ENCODE results near the gene PAPPA2.

PAPPA2 gene

GRCh38 chr1:176775378-176775777 is 312.4 kb downstream of the PAPPA2 start:
- no peak for DNase-seq
- TF ChIP-seq CTCF (IDR thresholded peaks at IDR 0.05; ENCODE audit: low read depth, low read length), result no peak
- H3K36me3 ChIP-seq, result no peaks in the 10 kb centered on the region
- no peaks in the 10 kb centered on the region for H3K27me3 ChIP-seq (ENCODE audit: insufficient read depth, low read depth, severe bottlenecking)
- no peak overlapping the region for H3K4me3 ChIP-seq (ENCODE audit: low read depth, low read length)
- H3K27ac ChIP-seq, result no peak overlapping the region
- H3K9me3 ChIP-seq (ENCODE audit: severe bottlenecking), result no peaks in the 10 kb centered on the region

GRCh38 chr1:176775996-176776395 is 313.0 kb downstream of the PAPPA2 start:
- Histone ChIP-seq H3K36me3 (no peaks in the 10 kb centered on the region), H3K4me3 (ENCODE audit: low read depth, low read length) (no peak overlapping the region), H3K27me3 (ENCODE audit: insufficient read depth, low read depth, severe bottlenecking) (no peaks in the 10 kb centered on the region), H3K9me3 (ENCODE audit: severe bottlenecking) (no peaks in the 10 kb centered on the region), H3K27ac (no peak overlapping the region)
- no peak for TF ChIP-seq CTCF (IDR thresholded peaks at IDR 0.05; ENCODE audit: low read depth, low read length)
- DNase-seq, result no peak

- Histone ChIP-seq H3K4me3 (ENCODE audit: low read depth, low read length) (no peak overlapping the region), H3K36me3 (no peaks in the 10 kb centered on the region), H3K9me3 (ENCODE audit: severe bottlenecking) (no peaks in the 10 kb centered on the region), H3K27me3 (ENCODE audit: insufficient read depth, low read depth, severe bottlenecking) (no peaks in the 10 kb centered on the region), H3K27ac (no peak overlapping the region)
- TF ChIP-seq CTCF (IDR thresholded peaks at IDR 0.05; ENCODE audit: low read depth, low read length), result no peak
- DNase-seq, result no peak
Measured at GRCh38 chr1:176778056-176778455, 315.1 kb downstream of the PAPPA2 start.

- DNase-seq, result no peak
- Histone ChIP-seq H3K4me3 (ENCODE audit: low read depth, low read length) (no peak overlapping the region), H3K36me3 (no peaks in the 10 kb centered on the region), H3K27ac (no peak overlapping the region), H3K27me3 (ENCODE audit: insufficient read depth, low read depth, severe bottlenecking) (no peaks in the 10 kb centered on the region), H3K9me3 (ENCODE audit: severe bottlenecking) (no peaks in the 10 kb centered on the region)
- no peak for TF ChIP-seq CTCF (IDR thresholded peaks at IDR 0.05; ENCODE audit: low read depth, low read length)
Measured at GRCh38 chr1:176779992-176780328, 317.0 kb downstream of the PAPPA2 start.

- Histone ChIP-seq H3K9me3 (ENCODE audit: severe bottlenecking) (no peaks in the 10 kb centered on the region), H3K27ac (no peak overlapping the region), H3K4me3 (ENCODE audit: low read depth, low read length) (no peak overlapping the region), H3K36me3 (no peaks in the 10 kb centered on the region), H3K27me3 (ENCODE audit: insufficient read depth, low read depth, severe bottlenecking) (no peaks in the 10 kb centered on the region)
- DNase-seq, result no peak
- TF ChIP-seq CTCF (IDR thresholded peaks at IDR 0.05; ENCODE audit: low read depth, low read length), result no peak
Measured at GRCh38 chr1:176783309-176783708, 320.3 kb downstream of the PAPPA2 start.

- H3K4me3 ChIP-seq (ENCODE audit: low read depth, low read length), result no peak overlapping the region
- no peak for TF ChIP-seq CTCF (IDR thresholded peaks at IDR 0.05; ENCODE audit: low read depth, low read length)
- DNase-seq, result no peak
- no peaks in the 10 kb centered on the region for H3K36me3 ChIP-seq
- H3K27me3 ChIP-seq (ENCODE audit: insufficient read depth, low read depth, severe bottlenecking), result no peaks in the 10 kb centered on the region
- H3K27ac ChIP-seq, result no peak overlapping the region
- H3K9me3 ChIP-seq (ENCODE audit: severe bottlenecking), result no peaks in the 10 kb centered on the region
Measured at GRCh38 chr1:176785056-176785455, 322.1 kb downstream of the PAPPA2 start.

All from WERI-Rb-1 (cell line).